Endothelial cell of umbilical vein (primary cell): ENCODE data around the gene ZNF503. TPM values are rescaled to one million over a fixed set of nuclear protein-coding genes. Genes with fewer than 3 reads are reported as not detected.

ENCODE experiments used
- BruUV-seq: library from RNA; stranded (reverse); fragments of 400-500 nt; replicated peaks from 2 replicates; lab custom pipeline; 2021; lab: Mats Ljungman, UMichigan
- CTCF ChIA-PET: fragments of 300-600, 350-600 bp; sonication (Branson Sonifier 250); formaldehyde crosslinking; loops from one replicate; lab custom pipeline; 2021; ENCODE audit warnings: antibody characterized with exemption, inconsistent platforms; lab: Charles Lee
- POLR2A ChIA-PET: fragments of 300-600, 350-600 bp; sonication (Branson Sonifier 250); formaldehyde crosslinking; loops from one replicate; lab custom pipeline; 2021; ENCODE audit warnings: antibody characterized with exemption, inconsistent platforms; lab: Charles Lee
- DNase-seq: peaks from one replicate; pipeline ENCODE4 v3.0.0-alpha.2; 2011; ENCODE audit warnings: low read depth, low spot score
- FAIRE-seq: peaks from 2 replicates; lab custom pipeline; 2011; peaks lifted over from hg19 to GRCh38; lab: Jason Lieb, UNC
- H2AFZ ChIP-seq: 2 replicates; pipeline ENCODE4 v1.6.0; 2012; ENCODE audit warnings: low read depth, low read length, control low read depth, inconsistent platforms
- H3K27ac ChIP-seq: 2 replicates; pipeline ENCODE4 v1.5.1; 2011; ENCODE audit warnings: low read depth, mild to moderate bottlenecking, control low read depth, low read length, moderate library complexity; ENCODE audit not compliant: insufficient read depth
- H3K27me3 ChIP-seq, 2 experiments: 2 replicates each; pipeline versions ENCODE4 v1.6.0 to v1.6.1; 2011; ENCODE audit warnings: low read length in 2 of 2, mixed read lengths in 1 of 2; ENCODE audit not compliant: control insufficient read depth in 2 of 2, insufficient read depth in 2 of 2
- H3K36me3 ChIP-seq, 2 experiments: 2 replicates in 1 of 2; 3 replicates in 1 of 2; pipeline ENCODE4 v1.5.1; 2011; ENCODE audit warnings: low read length in 2 of 2, mild to moderate bottlenecking in 1 of 2, moderate library complexity in 1 of 2; ENCODE audit not compliant: control insufficient read depth in 2 of 2, insufficient read depth in 2 of 2; ENCODE audit errors: extremely low read depth in 1 of 2
- H3K4me1 ChIP-seq: 3 replicates; pipeline ENCODE4 v1.5.1; 2011; ENCODE audit warnings: mild to moderate bottlenecking, low read length; ENCODE audit not compliant: control insufficient read depth, insufficient read depth; ENCODE audit errors: extremely low read depth
- H3K4me2 ChIP-seq: 2 replicates; pipeline ENCODE4 v1.6.1; 2011; ENCODE audit warnings: low read length, control low read depth, mixed read lengths; ENCODE audit not compliant: insufficient read depth
- H3K4me3 ChIP-seq, 3 experiments: fragments of 200-600 bp in 1 of 3; sonication (generic), shearing (Covaris generic) in 1 of 3; replicated peaks in 1 of 3; 2 replicates each; pipeline ENCODE4 v1.5.1; 2011 to 2016; ENCODE audit warnings: control low read depth in 3 of 3, low read length in 3 of 3, mild to moderate bottlenecking in 2 of 3, inconsistent platforms in 1 of 3, low read depth in 1 of 3, moderate library complexity in 1 of 3; ENCODE audit not compliant: insufficient read depth in 1 of 3
- H3K79me2 ChIP-seq: 2 replicates; pipeline ENCODE4 v1.6.0; 2012; ENCODE audit warnings: low read length, inconsistent platforms; ENCODE audit not compliant: control insufficient read depth, insufficient read depth
- H3K9ac ChIP-seq: replicated peaks from 2 replicates; pipeline ENCODE3; 2011; ENCODE audit warnings: low read length, control low read depth; ENCODE audit not compliant: insufficient read depth; ENCODE audit errors: extremely low read depth
- H3K9me1 ChIP-seq: replicated peaks from 3 replicates; pipeline ENCODE4 v1.6.0; 2011; ENCODE audit warnings: mild to moderate bottlenecking, low read length; ENCODE audit not compliant: control insufficient read depth, insufficient read depth; ENCODE audit errors: extremely low read depth
- H3K9me3 ChIP-seq: replicated peaks from 2 replicates; pipeline ENCODE4 v1.5.1; 2012; ENCODE audit warnings: low read length, inconsistent platforms; ENCODE audit not compliant: control insufficient read depth, insufficient read depth
- H4K20me1 ChIP-seq: replicated peaks from 2 replicates; pipeline ENCODE3; 2011; ENCODE audit warnings: mild to moderate bottlenecking, low read length; ENCODE audit not compliant: control insufficient read depth, insufficient read depth; ENCODE audit errors: extremely low read depth
- CTCF ChIP-seq, 2 donors: IDR thresholded peaks; 1 replicate in 1 of 2; 2 replicates in 1 of 2; pipeline ENCODE4 v1.5.1; 2011; ENCODE audit warnings: low read length in 2 of 2, mild to moderate bottlenecking in 2 of 2, moderate library complexity in 2 of 2, control low read depth in 1 of 2, inconsistent platforms in 1 of 2, low read depth in 1 of 2; ENCODE audit not compliant: insufficient read depth in 1 of 2; ENCODE audit errors: extremely low read depth in 1 of 2
- EZH2 ChIP-seq: IDR thresholded peaks from 2 replicates; pipeline ENCODE4 v1.6.1; 2012; ENCODE audit warnings: borderline replicate concordance, low read depth, mild to moderate bottlenecking, moderate library complexity, low read length, inconsistent platforms; ENCODE audit not compliant: severe bottlenecking
- FOS ChIP-seq: IDR thresholded peaks from 2 replicates; pipeline ENCODE4 v1.6.1; 2011; ENCODE audit warnings: mild to moderate bottlenecking, low read length, moderate library complexity, borderline replicate concordance; ENCODE audit not compliant: insufficient read depth
- GATA2 ChIP-seq: IDR thresholded peaks from 2 replicates; pipeline ENCODE4 v1.7.0; 2011; ENCODE audit warnings: low read depth, mild to moderate bottlenecking, moderate library complexity, mixed read lengths, low read length; ENCODE audit not compliant: insufficient read length, insufficient read depth
- JUN ChIP-seq: IDR thresholded peaks from 2 replicates; pipeline ENCODE4 v1.6.1; 2011; ENCODE audit warnings: borderline replicate concordance, low read depth; ENCODE audit not compliant: insufficient read length, insufficient read depth
- MAX ChIP-seq: IDR thresholded peaks from 2 replicates; pipeline ENCODE4 v1.6.1; 2011; ENCODE audit not compliant: insufficient read depth, insufficient read length
- MYC ChIP-seq: IDR thresholded peaks from one replicate; pipeline ENCODE4 v1.6.1; 2011; ENCODE audit warnings: mild to moderate bottlenecking, low read depth, low read length
- POLR2A ChIP-seq: IDR thresholded peaks from 2 replicates; pipeline ENCODE4 v1.6.1; 2012; ENCODE audit warnings: low read depth, mild to moderate bottlenecking, control low read depth, low read length
- POLR2AphosphoS5 ChIP-seq: IDR thresholded peaks from 2 replicates; pipeline ENCODE4 v1.6.1; 2012; ENCODE audit warnings: low read depth, mild to moderate bottlenecking, control low read depth, low read length, moderate library complexity; ENCODE audit not compliant: insufficient read depth
- dilution Hi-C: fragments of 300-500 bp; cut with MboI; formaldehyde crosslinking; loops from one replicate; pipeline ENCODE4 v1.15.0; 2019; ENCODE audit warnings: low sequenced_read_pairs; ENCODE audit not compliant: extremely low pct_ligation_motif_present
- intact Hi-C: fragments of 100-400 bp; cut with micrococcal nuclease; formaldehyde crosslinking; loops from one replicate; pipeline ENCODE4 v1.10.0; 2022
- polyA plus RNA-seq, 4 experiments: library from polyadenylated mRNA; depleted of rRNA in 3 of 4; stranded (reverse) in 3 of 4; unstranded in 1 of 4; fragments of >200 nt; gene quantifications; 2 replicates each; pipeline versions ENCODE4 v1.2.1 to v1.2.3, GENCODE V29; 2011 to 2012; ENCODE audit warnings: missing spikeins in 1 of 4
- total RNA-seq: library from RNA; stranded (reverse); gene quantifications from 2 replicates; pipeline ENCODE4 v1.2.3, GENCODE V29; 2021

Gene ZNF503
- total and polyA plus RNA-seq, 2 donors (not counting 3 experiments of a cell fraction or from before 2014, with no cell fraction given), result 0.58 to 2.2 TPM

GRCh38 chr10:75417522-75417927 is 16.0 kb upstream of the ZNF503 start:
- Histone ChIP-seq H3K4me2 (no peak overlapping the region), H3K9me1 (no peaks in the 10 kb centered on the region), H3K4me3 (no peak overlapping the region), H2AFZ (no peak overlapping the region), H3K9me3 (no peaks in the 10 kb centered on the region), H3K4me1 (no peaks in the 10 kb centered on the region), H3K27me3 (peaks cover 8 to 14% of the 10 kb centered on the region in 2 experiments), H3K9ac (no peak overlapping the region), H3K27ac (no peak overlapping the region), H3K36me3 (no peaks in the 10 kb centered on the region), H4K20me1 (no peaks in the 10 kb centered on the region), H3K79me2 (no peaks in the 10 kb centered on the region)
- POLR2A ChIA-PET, result no interaction called here
- dilution Hi-C loops, result no loop called here
- FAIRE-seq (no peak), DNase-seq (no peak)
- no peak for TF ChIP-seq CTCF (IDR thresholded peaks at IDR 0.05; ENCODE audit: extremely low read depth in 1 of 2, insufficient read depth in 1 of 2, low read depth in 1 of 2, low read length in 2 of 2)
- TF ChIP-seq POLR2A, result no peak
- TF ChIP-seq FOS, result no peak
- TF ChIP-seq GATA2, result no peak
- no peak for TF ChIP-seq POLR2AphosphoS5
- TF ChIP-seq JUN, result no peak
- no peak for TF ChIP-seq MYC
- no peak for TF ChIP-seq MAX
- TF ChIP-seq EZH2, result no peak
- CTCF ChIA-PET, result interaction anchor here (1.0 kb wide), 3 partner anchors 8 to 886 kb away, joined by 3 read pairs; no protein-coding TSS in a partner anchor
- intact Hi-C loops, result no loop called here
- no TSS peak for BruUV-seq
